Brain microvascular endothelial cell (primary cell): Measurements from ENCODE around the gene RPS10.
A peak's percentile ranks its signal among the peaks of the same experiment; 100 is the strongest.
"Not testable (repeated sequence)": the region's sequence is repeated elsewhere in the genome, so short reads cannot be mapped to it uniquely, and the experiment has no call there.

Source experiments
- DNase-seq: peaks from one replicate; pipeline ENCODE4 v3.0.0-alpha.2; 2020
- H3K27ac ChIP-seq: fragments of 250-450 bp; sonication (Bioruptor Pico); 2 replicates; pipeline ENCODE4 v1.5.1; 2020; ENCODE audit warnings: mild to moderate bottlenecking, moderate library complexity
- H3K27me3 ChIP-seq: fragments of 250-450 bp; sonication (Bioruptor Pico); replicated peaks from 2 replicates; pipeline ENCODE4 v1.5.1; 2020; ENCODE audit warnings: mild to moderate bottlenecking
- H3K36me3 ChIP-seq: fragments of 250-450 bp; sonication (Bioruptor Pico); replicated peaks from 2 replicates; pipeline ENCODE4 v1.5.1; 2020; ENCODE audit warnings: mild to moderate bottlenecking
- H3K4me3 ChIP-seq: 2 replicates; pipeline ENCODE4 v1.5.1; 2011; ENCODE audit warnings: low read depth, mild to moderate bottlenecking, control low read depth, low read length, moderate library complexity
- in situ Hi-C: cut with HindIII; loops from 2 replicates; pipeline ENCODE4 v1.10.0; 2017; ENCODE audit warnings: low sequenced_read_pairs, low pct_ligation_motif_present
- TF ChIP-seq, protein P1 (sequence below): IDR thresholded peaks from 2 replicates; pipeline ENCODE4 v1.5.1; 2011; ENCODE audit warnings: low read depth, mild to moderate bottlenecking, moderate library complexity, low read length, control low read depth, inconsistent platforms; ENCODE audit errors: missing control alignments

The RPS10 gene

DNA sequence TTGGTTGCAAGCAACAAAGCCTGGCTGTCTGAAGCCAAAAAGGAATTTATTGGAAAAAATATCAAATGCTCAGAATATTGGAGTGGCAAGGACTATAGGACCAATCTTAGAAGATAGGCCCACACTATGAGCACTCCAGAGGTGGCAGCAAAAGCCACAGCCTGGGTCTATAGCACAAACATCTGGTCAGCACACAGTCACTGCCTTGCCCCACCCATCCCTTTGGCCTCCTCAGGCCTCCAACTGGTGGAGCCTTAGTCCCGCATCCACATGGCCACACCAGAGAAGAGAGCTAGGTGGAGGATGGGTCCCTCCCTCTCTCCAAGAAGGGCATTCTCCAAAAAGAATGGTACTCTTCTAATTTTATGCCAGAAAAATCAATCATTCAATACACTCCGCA lies 47.4 kb downstream of the RPS10 start:
- TF ChIP-seq, protein P1, sequence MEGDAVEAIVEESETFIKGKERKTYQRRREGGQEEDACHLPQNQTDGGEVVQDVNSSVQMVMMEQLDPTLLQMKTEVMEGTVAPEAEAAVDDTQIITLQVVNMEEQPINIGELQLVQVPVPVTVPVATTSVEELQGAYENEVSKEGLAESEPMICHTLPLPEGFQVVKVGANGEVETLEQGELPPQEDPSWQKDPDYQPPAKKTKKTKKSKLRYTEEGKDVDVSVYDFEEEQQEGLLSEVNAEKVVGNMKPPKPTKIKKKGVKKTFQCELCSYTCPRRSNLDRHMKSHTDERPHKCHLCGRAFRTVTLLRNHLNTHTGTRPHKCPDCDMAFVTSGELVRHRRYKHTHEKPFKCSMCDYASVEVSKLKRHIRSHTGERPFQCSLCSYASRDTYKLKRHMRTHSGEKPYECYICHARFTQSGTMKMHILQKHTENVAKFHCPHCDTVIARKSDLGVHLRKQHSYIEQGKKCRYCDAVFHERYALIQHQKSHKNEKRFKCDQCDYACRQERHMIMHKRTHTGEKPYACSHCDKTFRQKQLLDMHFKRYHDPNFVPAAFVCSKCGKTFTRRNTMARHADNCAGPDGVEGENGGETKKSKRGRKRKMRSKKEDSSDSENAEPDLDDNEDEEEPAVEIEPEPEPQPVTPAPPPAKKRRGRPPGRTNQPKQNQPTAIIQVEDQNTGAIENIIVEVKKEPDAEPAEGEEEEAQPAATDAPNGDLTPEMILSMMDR, result no peak
- in situ Hi-C loops, result no loop called here
- Histone ChIP-seq H3K4me3 (no peak overlapping the region), H3K27me3 (no peaks in the 10 kb centered on the region), H3K27ac (no peak overlapping the region), H3K36me3 (no peaks in the 10 kb centered on the region)
- DNase-seq, result no peak

DNA sequence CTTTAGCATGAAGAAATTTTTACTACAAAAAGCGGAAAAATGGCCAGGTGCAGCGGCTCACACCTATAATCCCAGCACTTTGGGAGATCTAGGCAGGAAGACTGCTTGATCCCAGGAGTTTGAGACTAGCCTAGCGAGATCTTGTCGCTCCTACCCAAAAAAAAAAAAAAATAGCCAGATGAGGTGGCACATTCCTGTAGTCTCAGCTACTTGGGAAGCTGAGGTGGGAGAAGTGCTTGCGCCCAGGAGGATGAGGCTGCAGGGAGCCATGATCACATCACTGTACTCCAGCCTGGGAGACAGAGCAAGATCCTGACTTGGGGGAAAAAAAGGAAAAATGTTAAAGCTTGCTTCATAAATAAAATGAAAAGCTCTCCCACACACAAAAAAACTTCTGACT lies 47.9 kb downstream of the RPS10 start:
- no peak for DNase-seq
- in situ Hi-C loops, result no loop called here
- Histone ChIP-seq H3K4me3 (no peak overlapping the region), H3K27me3 (no peaks in the 10 kb centered on the region), H3K27ac (no peak overlapping the region), H3K36me3 (no peaks in the 10 kb centered on the region)
- TF ChIP-seq, protein P1, result no peak

DNA sequence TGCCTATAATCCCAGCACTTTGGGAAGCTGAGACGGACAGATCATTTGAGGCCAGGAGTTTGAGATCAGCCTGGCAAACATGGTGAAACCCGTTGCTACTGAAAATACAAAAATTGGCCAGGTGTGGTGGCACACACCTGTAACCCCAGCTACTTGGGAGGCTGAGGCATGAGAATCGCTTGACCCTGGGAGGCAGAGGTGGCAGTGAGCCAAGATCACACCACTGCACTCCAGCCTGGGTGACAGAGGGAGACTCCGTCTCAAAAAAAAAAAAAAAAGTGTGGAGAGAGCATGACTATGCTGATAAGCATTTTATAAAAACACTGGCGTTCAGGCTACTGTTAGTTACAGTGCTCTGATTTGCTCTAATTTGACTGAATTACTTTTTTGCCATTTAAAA lies 48.3 kb downstream of the RPS10 start:
- peak; percentile 26 for DNase-seq
- H3K27me3 ChIP-seq, in situ Hi-C loops, H3K4me3 ChIP-seq, H3K27ac ChIP-seq, H3K36me3 ChIP-seq: not testable (repeated sequence)

DNA sequence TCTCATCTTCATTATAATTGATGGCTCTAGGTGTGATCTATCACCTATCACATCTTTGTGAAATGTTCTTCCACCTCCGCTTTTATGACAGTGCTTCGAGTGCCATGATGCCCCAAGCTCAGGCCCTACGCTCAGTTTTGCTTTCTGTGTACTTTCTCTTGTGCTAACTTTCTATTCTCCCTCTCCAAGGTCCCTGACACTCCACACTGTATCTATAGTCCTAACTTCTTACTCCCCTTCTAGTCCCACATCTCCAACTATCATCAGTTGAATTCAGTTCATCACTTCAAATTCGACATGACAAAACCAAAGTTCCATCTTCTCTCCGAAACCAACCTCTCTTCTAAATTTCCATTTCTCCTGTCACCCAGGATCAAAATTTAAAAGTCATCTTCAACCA lies 50.0 kb downstream of the RPS10 start:
- in situ Hi-C loops, result no loop called here
- no peaks in the 10 kb centered on the region for H3K36me3 ChIP-seq
- H3K27ac ChIP-seq, result no peak overlapping the region

DNA sequence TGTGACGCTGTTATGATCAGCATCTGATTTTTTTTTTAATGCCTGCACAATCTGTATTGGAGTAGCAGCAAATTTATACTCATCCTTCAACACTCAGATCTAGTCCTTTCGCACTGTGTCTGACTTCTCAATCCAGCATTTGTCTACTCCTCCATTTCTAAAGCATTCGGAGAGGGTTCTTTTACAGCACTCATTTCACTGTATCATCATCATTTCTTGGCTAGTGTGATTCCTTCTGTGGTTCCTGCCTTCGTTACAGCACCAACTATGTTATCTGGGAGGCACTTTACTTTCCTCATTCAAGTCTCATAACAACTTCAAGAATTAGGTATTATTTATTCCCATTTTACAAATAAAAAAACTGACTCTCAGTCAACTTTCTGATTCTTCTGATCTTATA lies 51.4 kb downstream of the RPS10 start:
- in situ Hi-C loops, result no loop called here
- H3K4me3 ChIP-seq, result no peak overlapping the region
- TF ChIP-seq, protein P1, result no peak
- H3K27me3 ChIP-seq, result no peaks in the 10 kb centered on the region
- no peaks in the 10 kb centered on the region for H3K36me3 ChIP-seq
- DNase-seq, result no peak
- H3K27ac ChIP-seq, result no peak overlapping the region

More for the DNA sequence above, 50.0 kb downstream of the RPS10 start:
- Histone ChIP-seq H3K4me3 (no peak overlapping the region), H3K27me3 (no peaks in the 10 kb centered on the region)
- TF ChIP-seq, protein P1, result no peak
- no peak for DNase-seq

DNA sequence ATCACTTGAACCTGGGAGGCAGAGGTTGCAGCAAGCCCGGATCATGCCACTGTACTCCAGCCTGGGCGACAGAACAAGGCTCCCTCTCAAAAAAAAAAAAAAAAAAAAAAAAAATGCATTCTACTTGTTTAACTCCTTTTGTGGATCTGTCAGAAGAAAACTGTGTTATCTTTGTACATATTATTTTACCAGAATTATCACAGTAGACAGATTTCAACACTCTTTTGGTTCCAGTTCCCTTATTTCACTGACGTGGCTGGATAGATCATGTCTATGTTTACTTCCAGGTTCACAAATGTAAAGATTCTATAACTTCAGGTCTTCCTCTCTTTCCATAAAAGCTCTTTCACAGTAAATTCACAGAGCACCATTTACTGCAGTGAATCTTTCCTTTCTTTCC lies 51.8 kb downstream of the RPS10 start:
- Histone ChIP-seq H3K36me3 (no peaks in the 10 kb centered on the region), H3K27me3 (no peaks in the 10 kb centered on the region), H3K27ac (no peak overlapping the region), H3K4me3 (no peak overlapping the region)
- TF ChIP-seq, protein P1, result no peak
- no peak for DNase-seq
- in situ Hi-C loops, result no loop called here

DNA sequence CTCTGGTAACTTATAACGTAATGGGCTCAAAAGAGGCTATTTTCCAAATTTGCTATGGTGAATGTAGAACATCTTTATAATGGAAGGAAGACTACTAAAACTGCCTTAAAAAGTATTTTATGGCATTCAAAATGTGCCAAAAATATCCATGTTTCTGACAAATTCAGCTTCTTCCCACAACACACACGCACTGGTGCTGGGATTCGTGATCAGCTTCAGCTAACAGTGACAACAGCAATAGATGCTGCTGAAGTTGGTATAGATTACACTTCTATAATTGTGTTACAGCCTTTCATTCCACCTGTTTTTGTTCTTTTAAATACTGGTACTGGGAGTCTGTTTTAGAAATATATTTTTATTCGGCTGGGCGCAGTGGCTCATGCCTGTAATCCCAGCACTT lies 52.4 kb downstream of the RPS10 start:
- Histone ChIP-seq H3K27me3 (no peaks in the 10 kb centered on the region), H3K36me3 (no peaks in the 10 kb centered on the region), H3K4me3 (no peak overlapping the region), H3K27ac (no peak overlapping the region)
- TF ChIP-seq, protein P1, result no peak
- in situ Hi-C loops, result no loop called here
- no peak for DNase-seq

DNA sequence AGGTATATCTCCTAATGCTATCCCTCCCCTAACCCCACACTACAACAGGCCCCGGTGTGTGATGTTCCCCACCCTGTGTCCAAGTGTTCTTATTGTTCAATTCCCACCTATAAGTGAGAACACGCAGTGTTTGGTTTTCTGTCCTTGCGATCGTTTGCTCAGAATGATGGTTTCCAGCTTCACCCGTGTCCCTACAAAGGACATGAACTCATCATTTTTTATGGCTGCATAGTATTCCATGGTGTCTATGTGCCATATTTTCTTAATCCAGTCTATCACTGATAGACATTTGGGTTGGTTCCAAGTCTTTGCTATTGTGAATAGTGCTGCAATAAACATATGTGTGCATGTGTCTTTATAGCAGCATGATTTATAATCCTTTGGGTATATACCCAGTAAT lies 54.0 kb downstream of the RPS10 start:
- in situ Hi-C loops, H3K36me3 ChIP-seq, H3K27ac ChIP-seq, DNase-seq, H3K4me3 ChIP-seq, H3K27me3 ChIP-seq: not testable (repeated sequence)
